CD4-positive, alpha-beta T cell (primary cell): ENCODE measurements around the gene SERPINI1. TPM values are rescaled to one million over a fixed set of nuclear protein-coding genes. Genes with fewer than 3 reads are reported as not detected.
A peak's percentile ranks its signal among the peaks of the same experiment; 100 is the strongest.

Source experiments
- ATAC-seq: fragments of 200-7000 bp; cut with Tn5 transposase; one replicate; pipeline ENCODE4 v1.10.0; 2022; ENCODE audit warnings: mild to moderate bottlenecking; ENCODE audit not compliant: poor library complexity
- CTCF ChIA-PET: fragments of 350-600 bp; sonication (Branson Sonifier 250); formaldehyde crosslinking; loops from one replicate; lab custom pipeline; 2021; ENCODE audit warnings: antibody characterized with exemption, inconsistent platforms; lab: Charles Lee
- POLR2A ChIA-PET: fragments of 350-600 bp; sonication (Branson Sonifier 250); formaldehyde crosslinking; loops from one replicate; lab custom pipeline; 2021; ENCODE audit warnings: antibody characterized with exemption, inconsistent platforms; lab: Charles Lee
- DNase-seq, 14 experiments: peaks; one replicate each; pipeline ENCODE4 v3.0.0-alpha.2; 2013 to 2020; ENCODE audit warnings: mixed read lengths in 2 of 14
- H3K27ac ChIP-seq, 2 donors: one replicate each; pipeline versions ENCODE4 v1.5.1 to v1.7.0; 2013; ENCODE audit warnings: low read length in 2 of 2, low read depth in 1 of 2, mild to moderate bottlenecking in 1 of 2
- H3K27me3 ChIP-seq, 2 experiments: 1 replicate in 1 of 2; 2 replicates in 1 of 2; pipeline versions ENCODE4 v1.6.1 to v1.7.0; 2013; ENCODE audit warnings: low read length in 2 of 2, control low read depth in 1 of 2, mild to moderate bottlenecking in 1 of 2, moderate library complexity in 1 of 2; ENCODE audit not compliant: insufficient read depth in 2 of 2, control insufficient read depth in 1 of 2
- H3K36me3 ChIP-seq: one replicate; pipeline ENCODE4 v1.6.1; 2013; ENCODE audit warnings: low read length, control low read depth; ENCODE audit not compliant: insufficient read depth
- H3K4me1 ChIP-seq: one replicate; pipeline ENCODE4 v1.6.1; 2013; ENCODE audit warnings: low read length, control low read depth; ENCODE audit not compliant: insufficient read depth
- H3K4me3 ChIP-seq: one replicate; pipeline ENCODE4 v1.5.1; 2013; ENCODE audit warnings: mild to moderate bottlenecking, low read length, moderate library complexity
- H3K9me3 ChIP-seq, 2 experiments: 1 replicate in 1 of 2; 2 replicates in 1 of 2; pipeline versions ENCODE4 v1.6.1 to v1.7.0; 2013; ENCODE audit warnings: low read length in 2 of 2, mild to moderate bottlenecking in 2 of 2, control low read depth in 1 of 2, moderate library complexity in 1 of 2; ENCODE audit not compliant: control insufficient read depth in 1 of 2, insufficient read depth in 1 of 2
- H3K27ac Mint-ChIP-seq: one replicate; pipeline ENCODE4 v1.8.0; 2020; ENCODE audit warnings: mixed read lengths
- H3K27me3 Mint-ChIP-seq: one replicate; pipeline ENCODE4 v1.8.0; 2021; ENCODE audit warnings: mixed read lengths
- H3K36me3 Mint-ChIP-seq: one replicate; pipeline ENCODE4 v1.8.0; 2021; ENCODE audit warnings: low read depth, mixed read lengths
- H3K4me1 Mint-ChIP-seq: one replicate; pipeline ENCODE4 v1.8.0; 2021; ENCODE audit warnings: low read depth, mixed read lengths
- H3K4me3 Mint-ChIP-seq: one replicate; pipeline ENCODE4 v1.8.0; 2020; ENCODE audit warnings: mild to moderate bottlenecking, mixed read lengths
- H3K9me3 Mint-ChIP-seq: one replicate; pipeline ENCODE4 v1.8.0; 2020; ENCODE audit warnings: mixed read lengths
- intact Hi-C, 2 experiments: fragments of 100-400 bp; cut with DNase I in 1 of 2; cut with micrococcal nuclease in 1 of 2; formaldehyde crosslinking; loops; one replicate each; pipeline versions ENCODE4 v1.15.1 to v1.9.0; 2023 to 2025; cut with DNase I, micrococcal nuclease
- polyA plus RNA-seq, 2 donors: library from polyadenylated mRNA; unstranded; fragments of 120-200 nt; gene quantifications; one replicate each; pipeline ENCODE4 v1.2.1, GENCODE V29; 2013
- total RNA-seq, 174 experiments: library from RNA in 2 of 174; stranded (reverse) in 2 of 174; gene quantifications; one replicate each; pipeline ENCODE4 v1.2.3 and lab custom pipeline; 2021 to 2026
- TF ChIP-seq, protein P1 (sequence below): fragments of 200-600 bp; IDR thresholded peaks from one replicate; pipeline ENCODE4 v1.8.0; 2022; ENCODE audit warnings: antibody characterized with exemption, mild to moderate bottlenecking

Gene SERPINI1, protein sequence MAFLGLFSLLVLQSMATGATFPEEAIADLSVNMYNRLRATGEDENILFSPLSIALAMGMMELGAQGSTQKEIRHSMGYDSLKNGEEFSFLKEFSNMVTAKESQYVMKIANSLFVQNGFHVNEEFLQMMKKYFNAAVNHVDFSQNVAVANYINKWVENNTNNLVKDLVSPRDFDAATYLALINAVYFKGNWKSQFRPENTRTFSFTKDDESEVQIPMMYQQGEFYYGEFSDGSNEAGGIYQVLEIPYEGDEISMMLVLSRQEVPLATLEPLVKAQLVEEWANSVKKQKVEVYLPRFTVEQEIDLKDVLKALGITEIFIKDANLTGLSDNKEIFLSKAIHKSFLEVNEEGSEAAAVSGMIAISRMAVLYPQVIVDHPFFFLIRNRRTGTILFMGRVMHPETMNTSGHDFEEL
- total RNA-seq: under 1 TPM; 0.64 to 0.66 TPM
- 4.7 TPM for polyA plus RNA-seq (2013, experiment 1 of 2)
- 5.9 TPM for polyA plus RNA-seq (2013, experiment 2 of 2)
- 0 to 6.8 (median 2.7) reads per million in 172 experiments for total RNA-seq (lab: John Stamatoyannopoulos, UW)

DNA sequence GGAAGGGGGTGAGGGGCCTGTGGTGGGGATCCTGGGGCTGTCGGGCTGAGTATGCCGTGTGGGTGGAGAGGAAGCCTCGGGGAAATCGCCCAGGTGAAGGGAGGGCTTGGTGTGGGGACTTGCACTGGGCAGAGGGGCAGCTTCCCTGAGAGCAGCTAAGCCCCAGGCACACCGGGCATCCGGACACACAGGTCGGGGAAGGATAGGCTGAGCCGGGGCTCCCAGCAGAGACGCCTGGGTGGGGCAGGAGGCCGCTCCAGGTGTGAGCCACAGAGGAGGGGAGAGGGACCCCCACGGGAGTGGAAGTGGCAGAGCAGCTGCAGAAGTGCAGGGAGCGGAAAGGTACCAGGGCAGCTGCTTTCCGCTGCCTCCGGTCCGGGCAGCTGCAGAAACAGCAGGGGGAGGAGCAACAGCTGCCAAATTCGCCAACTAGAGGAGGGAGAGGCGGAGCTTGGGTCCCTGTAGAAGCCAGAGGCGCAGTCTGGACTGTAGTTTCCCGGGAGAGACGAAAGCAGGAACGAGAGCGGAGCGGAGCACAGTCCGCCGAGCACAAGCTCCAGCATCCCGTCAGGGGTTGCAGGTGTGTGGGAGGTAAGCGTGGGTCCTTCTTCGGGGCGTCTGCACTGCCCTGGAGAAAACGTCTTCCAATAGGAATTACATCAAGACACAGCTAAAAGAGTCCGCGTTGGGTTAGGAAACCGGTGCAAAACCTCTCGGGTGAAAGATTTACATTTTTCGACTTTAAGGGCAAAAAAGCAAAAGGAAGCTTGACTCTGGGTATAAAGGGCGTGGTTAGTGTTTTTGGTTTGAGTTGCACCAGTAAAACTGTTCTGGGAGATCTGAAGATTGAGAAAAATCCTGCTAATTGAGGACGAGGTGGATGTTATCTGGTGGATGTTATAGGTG is at the start of gene SERPINI1:
Gene SERPINI1, plus strand, starts transcription at position 489 of the 906 bp plus-strand sequence. CDS start 53,408 bp downstream, outside the sequence.
- H3K36me3 Mint-ChIP-seq: peaks cover 6% of the 10 kb centered on the region
- TF ChIP-seq, protein P1, sequence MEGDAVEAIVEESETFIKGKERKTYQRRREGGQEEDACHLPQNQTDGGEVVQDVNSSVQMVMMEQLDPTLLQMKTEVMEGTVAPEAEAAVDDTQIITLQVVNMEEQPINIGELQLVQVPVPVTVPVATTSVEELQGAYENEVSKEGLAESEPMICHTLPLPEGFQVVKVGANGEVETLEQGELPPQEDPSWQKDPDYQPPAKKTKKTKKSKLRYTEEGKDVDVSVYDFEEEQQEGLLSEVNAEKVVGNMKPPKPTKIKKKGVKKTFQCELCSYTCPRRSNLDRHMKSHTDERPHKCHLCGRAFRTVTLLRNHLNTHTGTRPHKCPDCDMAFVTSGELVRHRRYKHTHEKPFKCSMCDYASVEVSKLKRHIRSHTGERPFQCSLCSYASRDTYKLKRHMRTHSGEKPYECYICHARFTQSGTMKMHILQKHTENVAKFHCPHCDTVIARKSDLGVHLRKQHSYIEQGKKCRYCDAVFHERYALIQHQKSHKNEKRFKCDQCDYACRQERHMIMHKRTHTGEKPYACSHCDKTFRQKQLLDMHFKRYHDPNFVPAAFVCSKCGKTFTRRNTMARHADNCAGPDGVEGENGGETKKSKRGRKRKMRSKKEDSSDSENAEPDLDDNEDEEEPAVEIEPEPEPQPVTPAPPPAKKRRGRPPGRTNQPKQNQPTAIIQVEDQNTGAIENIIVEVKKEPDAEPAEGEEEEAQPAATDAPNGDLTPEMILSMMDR: no peak
- H3K9me3 Mint-ChIP-seq: no peaks in the 10 kb centered on the region
- DNase-seq: peak; percentile 44 to 90 (median 68)
- ChIA-PET CTCF (no interaction called here), POLR2A (interaction anchor here (0.6 to 1.4 kb wide), 7 partner anchors 10 to 60 kb away, joined by 3 to 4 read pairs (median 3); no protein-coding TSS in a partner anchor)
- H3K36me3 ChIP-seq: no peaks in the 10 kb centered on the region
- H3K9me3 ChIP-seq: no peaks in the 10 kb centered on the region
- intact Hi-C loops: loop anchor here in 1 of 2 experiments (2.0 kb wide), 1 partner anchor 355 kb away; the partner anchor contains the start of gene ZBBX
- H3K27me3 ChIP-seq: no peaks in the 10 kb centered on the region
- H3K4me3 Mint-ChIP-seq: no peak within 1 kb of the TSS
- peak within 1 kb of the TSS; percentile 80 for H3K4me3 ChIP-seq
- peak within 1 kb of the TSS; percentile 77 to 80 for H3K27ac ChIP-seq
- H3K4me1 Mint-ChIP-seq: peaks cover 13% of the 10 kb centered on the region
- H3K27me3 Mint-ChIP-seq: no peaks in the 10 kb centered on the region
- no peak within 1 kb of the TSS for H3K27ac Mint-ChIP-seq
- H3K4me1 ChIP-seq: peaks cover 7% of the 10 kb centered on the region
- peak; percentile 34 for ATAC-seq

DNA sequence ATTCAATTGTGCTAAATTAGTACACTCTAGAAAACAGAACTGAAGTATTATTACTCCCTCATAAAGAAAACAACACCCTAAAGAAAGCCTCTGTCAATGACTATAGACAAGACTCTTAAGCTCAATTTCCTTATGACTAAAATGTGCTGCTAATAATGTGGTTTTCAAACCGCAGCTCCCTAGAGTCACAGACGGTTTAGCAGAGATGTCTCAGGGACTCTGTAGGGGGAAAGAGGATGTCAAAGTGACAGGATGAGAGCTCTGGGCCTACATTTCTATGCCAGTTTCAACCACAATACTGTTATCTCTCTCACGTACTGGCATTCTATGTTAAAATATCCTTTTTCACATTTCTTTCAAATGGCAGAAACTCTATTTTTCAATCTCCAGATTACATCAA is 44.2 kb upstream of the SERPINI1 start:
- CTCF ChIA-PET: interaction anchor here (0.9 kb wide), 1 partner anchor 12 kb away, joined by 3 read pairs; no protein-coding TSS in a partner anchor
- H3K36me3 Mint-ChIP-seq: peaks cover 66% of the 10 kb centered on the region
- Histone ChIP-seq H3K27ac (peak overlapping the region in 1 of 2 donors; percentile 23), H3K9me3 (no peaks in the 10 kb centered on the region), H3K4me3 (no peak overlapping the region), H3K36me3 (peaks cover 50% of the 10 kb centered on the region), H3K4me1 (peaks cover 5% of the 10 kb centered on the region), H3K27me3 (no peaks in the 10 kb centered on the region)
- H3K27me3 Mint-ChIP-seq: no peaks in the 10 kb centered on the region
- no peaks in the 10 kb centered on the region for H3K9me3 Mint-ChIP-seq
- intact Hi-C loops: loop anchor here in 1 of 2 experiments (5.0 kb wide), 1 partner anchor 41 kb away; the partner anchor contains the start of gene PDCD10
- TF ChIP-seq, protein P1: no peak
- ATAC-seq: peak; percentile 97
- H3K4me1 Mint-ChIP-seq: peaks cover 33% of the 10 kb centered on the region
- peak overlapping the region; percentile 85 for H3K27ac Mint-ChIP-seq
- POLR2A ChIA-PET: no interaction called here
- peak in 7 of 14 experiments; percentile 1 to 69 (median 21) for DNase-seq
- H3K4me3 Mint-ChIP-seq: peak overlapping the region; percentile 20

DNA sequence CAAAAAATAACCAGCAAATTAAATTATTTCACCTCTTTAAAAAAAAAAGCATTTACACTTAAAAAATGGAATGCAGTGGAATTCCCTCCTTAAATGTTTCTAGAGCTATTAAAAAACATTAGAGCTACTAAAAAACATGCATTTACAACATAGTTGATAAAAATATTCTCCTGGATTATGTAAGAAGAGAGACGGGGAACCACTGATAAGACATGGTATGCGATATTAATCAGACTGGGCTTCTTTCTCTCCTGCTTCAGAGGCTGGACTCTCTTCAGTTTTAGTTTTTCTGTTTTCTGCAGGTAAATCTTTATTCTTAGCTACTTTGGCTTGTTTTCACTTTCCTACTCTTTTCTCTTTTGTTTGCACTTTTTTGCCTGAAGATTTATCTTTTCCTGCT is 41.4 kb upstream of the SERPINI1 start:
- H3K27me3 ChIP-seq: no peaks in the 10 kb centered on the region
- no peaks in the 10 kb centered on the region for H3K27me3 Mint-ChIP-seq
- intact Hi-C loops: loop anchor here in 1 of 2 experiments (5.0 kb wide), 1 partner anchor 38 kb away; the partner anchor contains the start of gene PDCD10
- DNase-seq (no peak), ATAC-seq (no peak)
- peaks cover 46% of the 10 kb centered on the region for H3K4me1 Mint-ChIP-seq
- peaks cover 76% of the 10 kb centered on the region for H3K36me3 Mint-ChIP-seq
- peaks cover 5% of the 10 kb centered on the region for H3K4me1 ChIP-seq
- H3K4me3 ChIP-seq: no peak overlapping the region
- TF ChIP-seq, protein P1: no peak
- H3K9me3 ChIP-seq: no peaks in the 10 kb centered on the region
- H3K27ac ChIP-seq: no peak overlapping the region
- H3K27ac Mint-ChIP-seq: peak overlapping the region; percentile 85
- CTCF ChIA-PET: interaction anchor here (1.3 to 2.0 kb wide), 2 partner anchors 9 kb away, joined by 3 to 8 read pairs; no protein-coding TSS in a partner anchor
- H3K9me3 Mint-ChIP-seq: no peaks in the 10 kb centered on the region
- no peak overlapping the region for H3K4me3 Mint-ChIP-seq
- H3K36me3 ChIP-seq: peaks cover 55% of the 10 kb centered on the region
- POLR2A ChIA-PET: no interaction called here
